ENCODE measurements around the gene PRPSAP2.

The PRPSAP2 gene

GRCh38 chr17:18964018-18964351 lies 106.1 kb downstream of the PRPSAP2 start:
- no peak for DNase-seq

DNA sequence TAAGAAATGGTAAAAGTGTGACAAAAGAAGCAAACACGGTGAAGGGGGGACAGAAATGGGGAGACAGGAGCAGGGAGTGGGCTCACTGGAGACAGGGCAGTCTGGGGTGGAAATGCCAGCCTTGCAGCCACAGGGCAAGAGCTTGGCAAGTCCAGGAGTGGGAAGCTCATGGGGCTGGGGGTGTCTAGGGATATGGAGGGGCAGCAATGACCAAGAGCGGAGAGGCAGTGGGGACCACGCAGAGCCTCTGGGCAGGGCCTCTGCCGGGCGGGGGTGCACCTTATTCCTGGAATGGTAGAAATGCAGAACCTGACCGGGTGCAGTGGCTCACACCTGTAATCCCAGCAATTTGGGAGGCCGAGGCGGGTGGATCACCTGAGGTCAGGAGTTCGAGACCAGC lies 106.6 kb downstream of the PRPSAP2 start:
- no peak for DNase-seq

DNA sequence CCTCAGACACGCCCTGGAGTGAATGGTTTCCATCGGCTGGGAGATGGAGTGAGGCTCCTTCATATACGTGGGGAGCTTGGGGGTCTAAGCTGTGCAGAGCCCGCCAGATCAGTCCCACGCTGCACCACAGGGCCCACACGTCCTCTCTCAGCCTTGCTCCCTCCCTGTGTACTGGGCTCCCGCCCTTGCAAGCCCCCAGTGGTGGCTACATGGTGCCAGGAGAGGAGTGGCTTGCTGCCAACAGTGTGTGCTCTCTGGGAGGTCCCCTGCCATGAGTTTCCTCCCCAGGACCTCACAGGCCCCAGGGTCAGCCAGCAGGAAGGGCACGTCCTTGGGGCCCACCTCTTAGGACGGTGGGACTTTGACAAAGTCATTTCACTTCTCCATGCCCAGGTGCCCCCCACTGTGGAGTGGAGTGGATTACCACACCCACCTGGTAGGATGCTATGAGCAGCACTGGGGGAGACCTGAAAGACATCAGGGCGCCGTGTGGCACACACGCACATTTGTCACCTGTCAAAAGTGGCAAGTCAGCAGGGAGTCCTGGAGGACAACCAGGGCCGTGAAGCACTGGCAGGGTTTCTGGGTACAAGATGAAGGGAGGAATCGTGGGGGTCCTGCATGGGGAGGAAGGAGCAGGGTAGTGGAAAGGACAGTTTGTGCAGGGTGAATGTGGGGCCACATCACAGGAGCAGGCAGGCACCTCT lies 107.8 kb downstream of the PRPSAP2 start:
- no peak for DNase-seq

DNA sequence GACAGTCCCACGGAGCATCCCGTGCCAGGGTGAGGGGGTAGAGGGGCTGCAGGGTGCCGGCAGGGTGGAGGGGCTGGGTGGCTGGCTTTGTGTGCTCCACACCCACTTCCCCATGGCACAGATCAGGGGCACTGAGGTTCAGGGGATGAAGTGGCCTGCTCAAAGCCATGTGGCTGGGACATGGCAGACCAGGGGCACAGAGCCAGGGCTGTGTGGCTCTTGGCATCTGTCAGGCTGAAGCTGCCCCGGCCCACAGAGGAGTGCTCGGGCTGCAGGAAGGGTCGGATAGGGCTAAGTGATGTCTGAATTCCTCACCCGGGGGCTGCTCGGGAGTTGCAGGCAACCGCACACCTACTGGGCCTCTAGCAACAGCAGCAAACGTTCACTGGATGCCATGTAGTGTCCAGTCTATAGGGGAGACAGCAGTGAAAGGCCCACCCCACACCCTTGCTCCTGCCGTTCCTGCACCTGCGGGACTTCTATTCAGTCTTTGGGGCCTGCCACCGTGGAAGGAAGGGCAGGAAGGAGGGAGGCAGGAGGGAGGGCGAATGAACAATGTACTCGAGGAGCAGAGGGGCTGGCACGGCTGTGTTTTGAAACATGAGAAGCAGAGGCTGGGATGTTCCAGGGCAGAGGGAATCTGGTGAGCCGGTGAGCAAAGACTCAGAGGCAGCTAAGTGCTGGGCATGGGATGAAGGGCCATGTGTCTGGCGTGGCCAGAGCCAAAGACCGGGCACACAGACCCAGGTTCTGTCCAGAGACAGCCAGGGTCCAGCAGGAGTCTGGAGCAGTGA lies 109.1 kb downstream of the PRPSAP2 start:
- DNase-seq = no peak

- DNase-seq = no peak
These were observed 110.0 kb downstream of the PRPSAP2 start for GRCh38 chr17:18967916-18968315.

- DNase-seq = no peak
These were observed 110.4 kb downstream of the PRPSAP2 start for GRCh38 chr17:18968345-18968744.

DNA sequence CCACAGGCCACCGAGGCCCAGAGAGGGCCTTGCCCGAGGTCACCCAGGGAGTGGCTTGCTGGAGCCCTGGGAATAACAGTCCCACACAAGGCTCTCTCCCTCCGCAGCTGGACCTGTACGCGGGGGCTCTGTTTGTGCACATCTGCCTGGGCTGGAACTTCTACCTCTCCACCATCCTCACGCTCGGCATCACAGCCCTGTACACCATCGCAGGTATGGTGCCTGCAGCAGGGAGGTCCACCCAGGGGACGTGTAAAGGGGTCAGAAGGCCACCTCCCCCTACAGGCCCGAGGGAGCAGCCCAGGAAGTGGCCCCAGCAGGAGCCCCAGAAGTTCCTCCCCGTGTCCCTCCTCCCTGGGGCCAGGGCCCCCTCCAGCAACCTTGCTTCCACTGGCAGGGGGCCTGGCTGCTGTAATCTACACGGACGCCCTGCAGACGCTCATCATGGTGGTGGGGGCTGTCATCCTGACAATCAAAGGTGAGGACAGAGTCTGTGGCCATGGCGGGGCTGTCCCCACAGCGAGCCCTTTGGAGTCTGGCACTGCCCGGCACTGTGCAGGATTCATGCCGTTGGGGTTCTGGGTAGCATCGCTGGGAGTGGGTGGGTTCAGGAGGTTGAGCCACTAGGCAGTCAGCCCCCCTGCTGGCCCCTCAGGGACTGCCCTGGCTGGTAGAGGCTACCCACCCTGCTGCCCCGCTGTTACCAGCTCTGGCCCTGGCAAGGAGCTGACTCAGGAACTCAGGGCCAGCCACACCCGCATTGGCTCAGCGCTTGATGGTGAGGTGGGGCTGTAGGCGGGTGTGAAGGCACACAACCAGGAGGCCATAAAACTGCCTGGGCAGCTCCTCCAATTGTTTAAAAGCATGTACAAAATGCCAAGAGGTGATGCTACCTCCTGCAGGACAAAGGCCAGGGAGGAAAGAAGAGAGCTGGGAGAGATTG lies 111.3 kb downstream of the PRPSAP2 start:
- no peak for DNase-seq

DNA sequence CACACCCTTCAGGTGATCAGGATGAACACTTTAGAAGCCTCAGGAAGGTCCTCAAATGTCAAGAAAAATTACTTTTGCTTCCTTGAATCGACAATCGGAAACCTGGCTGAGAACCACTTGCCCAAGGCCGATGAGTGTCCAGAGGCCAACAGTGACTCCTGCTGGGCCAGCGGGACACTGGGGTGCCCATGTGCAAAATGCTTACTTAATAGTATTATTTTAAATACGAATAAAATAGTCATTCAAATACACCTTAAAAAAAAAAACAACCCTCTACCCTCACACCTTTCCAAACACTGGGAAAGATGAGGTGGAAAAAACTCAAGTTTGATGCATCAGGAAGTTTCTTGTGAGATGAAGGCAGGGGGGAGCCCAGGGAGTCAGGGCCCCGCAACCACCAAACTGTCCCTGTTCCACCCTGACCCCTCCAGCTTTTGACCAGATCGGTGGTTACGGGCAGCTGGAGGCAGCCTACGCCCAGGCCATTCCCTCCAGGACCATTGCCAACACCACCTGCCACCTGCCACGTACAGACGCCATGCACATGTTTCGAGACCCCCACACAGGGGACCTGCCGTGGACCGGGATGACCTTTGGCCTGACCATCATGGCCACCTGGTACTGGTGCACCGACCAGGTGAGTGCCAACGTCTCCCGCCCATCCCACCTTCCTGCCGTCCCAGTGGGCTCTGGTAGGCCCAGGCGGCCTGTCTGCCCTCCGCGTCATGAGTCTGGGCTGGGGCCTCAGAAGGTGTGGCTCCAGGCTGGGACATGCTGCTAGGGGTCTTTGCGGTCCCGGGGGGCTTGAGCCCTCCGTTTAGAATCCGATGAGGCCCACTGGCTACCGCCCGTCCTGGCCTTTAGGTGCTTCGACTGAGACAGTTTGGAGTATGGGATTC lies 112.9 kb downstream of the PRPSAP2 start:
- DNase-seq = no peak

DNA sequence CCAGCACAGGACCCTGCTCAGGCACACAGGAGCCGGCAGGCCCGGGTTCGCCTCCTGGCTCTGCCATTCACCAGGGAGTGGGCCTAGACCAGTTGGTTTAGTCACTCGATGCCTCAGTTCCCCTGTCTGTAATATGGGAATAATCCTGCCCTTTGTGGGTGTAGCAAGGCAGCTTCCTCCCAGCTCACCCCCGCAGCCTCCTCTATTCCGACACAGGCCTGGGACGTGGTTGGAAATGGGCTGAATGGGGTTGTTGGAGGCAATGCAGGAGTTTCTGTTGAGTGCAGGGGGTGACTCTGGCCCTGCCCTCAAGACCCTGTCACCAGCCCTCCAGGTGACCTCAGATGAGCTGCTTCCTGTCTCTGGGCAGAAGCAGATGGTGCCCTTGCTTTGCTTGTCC lies 113.9 kb downstream of the PRPSAP2 start:
- no peak for DNase-seq

- DNase-seq = no peak
These were observed 116.6 kb downstream of the PRPSAP2 start for GRCh38 chr17:18974407-18975149.

DNA sequence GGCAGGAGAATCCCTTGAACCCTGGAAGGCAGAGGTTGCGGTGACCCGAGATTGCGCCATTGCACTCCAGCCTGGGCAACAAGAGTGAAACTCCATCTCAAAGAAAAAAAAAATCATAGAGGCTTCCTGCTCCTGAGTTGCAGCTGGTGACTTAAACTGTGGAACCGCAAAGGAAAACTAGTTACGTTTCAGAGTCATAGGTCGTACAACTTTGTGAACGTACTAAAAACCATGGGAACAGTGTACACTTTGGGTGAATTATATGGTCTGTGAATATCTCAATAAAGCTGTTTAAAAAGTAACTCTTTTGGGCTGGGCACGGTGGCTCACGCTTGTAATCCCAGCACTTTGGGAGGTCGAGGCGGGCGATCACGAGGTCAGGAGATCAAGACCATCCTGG lies 117.7 kb downstream of the PRPSAP2 start:
- no peak for DNase-seq

GRCh38 chr17:18976201-18976600 lies 118.3 kb downstream of the PRPSAP2 start:
- no peak for DNase-seq

DNA sequence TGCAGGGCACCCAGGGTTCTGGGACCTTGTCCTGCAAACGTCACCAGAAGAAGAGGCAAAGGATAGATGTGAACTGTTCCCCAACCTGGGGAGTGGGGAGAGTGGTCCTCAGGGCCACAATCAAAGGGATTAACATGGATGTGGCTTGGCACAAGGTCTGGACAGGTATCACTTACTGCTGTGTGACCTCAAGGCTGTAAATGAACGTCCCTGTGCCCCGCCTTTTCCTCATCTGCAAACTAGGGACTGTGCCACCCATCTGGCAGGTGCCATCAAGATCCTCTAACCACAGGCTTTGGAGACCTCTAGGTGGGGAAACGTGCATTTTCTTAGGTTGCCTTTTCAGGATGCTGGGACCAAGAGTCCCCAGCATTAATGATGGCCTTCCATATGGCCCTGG lies 119.1 kb downstream of the PRPSAP2 start:
- DNase-seq = no peak

DNA sequence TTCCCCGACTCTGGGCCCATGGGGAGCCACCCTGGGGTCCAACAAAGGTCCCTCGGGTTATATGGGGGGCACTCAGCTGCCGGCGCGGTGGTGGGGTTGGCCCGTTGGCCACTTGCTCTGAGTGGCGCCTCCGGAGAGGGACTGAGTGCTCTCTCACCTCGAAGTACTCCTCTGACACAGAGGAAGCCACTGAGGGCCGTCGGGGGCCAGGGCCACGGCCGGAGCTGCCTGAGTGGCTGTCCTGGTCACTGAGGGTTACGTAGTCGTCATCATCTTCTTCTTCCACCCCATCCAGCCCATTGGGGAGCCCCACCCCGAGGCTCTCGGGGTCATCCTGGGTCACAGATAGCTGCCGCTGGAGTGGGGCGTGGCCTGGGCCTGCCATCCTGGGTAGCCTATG lies 119.7 kb downstream of the PRPSAP2 start:
- no peak for DNase-seq

DNA sequence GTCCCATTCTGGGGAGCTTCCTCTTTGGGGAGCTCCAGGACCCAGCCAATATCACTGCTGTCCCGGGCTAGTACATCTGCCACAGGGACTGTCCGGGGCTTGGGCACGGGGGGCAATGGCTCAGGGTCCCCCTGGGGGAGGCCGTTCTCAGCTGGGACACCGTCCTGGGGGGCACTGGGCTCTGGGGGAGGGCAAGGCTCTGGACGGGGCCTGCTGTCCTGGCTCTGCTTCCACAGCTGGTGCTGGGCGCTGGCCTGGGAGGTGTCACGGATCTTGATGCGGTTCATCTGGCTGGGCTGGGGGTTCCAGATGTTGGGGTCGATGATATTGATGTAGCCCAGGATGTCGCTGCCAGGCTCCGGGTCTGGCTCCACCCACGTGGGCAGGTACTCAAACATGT lies 120.1 kb downstream of the PRPSAP2 start:
- DNase-seq = no peak

DNA sequence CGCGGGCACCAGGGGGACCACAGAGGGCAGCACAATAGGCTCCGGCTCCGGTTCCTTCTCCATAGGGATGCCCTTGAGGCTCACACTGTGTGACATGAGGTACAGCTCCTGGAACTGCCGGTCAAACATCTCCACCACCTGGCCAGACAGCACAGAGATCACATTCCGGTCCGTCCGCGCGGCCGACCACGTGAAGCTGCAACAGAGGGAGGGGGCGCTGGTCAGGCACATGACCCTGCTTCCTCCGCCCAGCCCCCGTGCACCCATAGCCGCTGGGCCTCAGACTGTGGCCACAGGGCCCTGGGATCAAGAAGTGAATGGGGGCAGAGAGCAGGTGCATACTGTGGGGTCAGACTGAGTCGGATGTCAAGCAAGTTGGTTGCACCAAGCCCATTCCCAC lies 120.7 kb downstream of the PRPSAP2 start:
- no peak for DNase-seq

Data from CD4-positive, alpha-beta T cell treated with Interleukin-1 beta for 1 hour (primary cell).